Keratinocyte (primary cell): ENCODE results near the gene DLG2. TPM values are rescaled to one million over a fixed set of nuclear protein-coding genes. Genes with fewer than 3 reads are reported as not detected.

ENCODE experiments used
- DNase-seq: peaks from one replicate; pipeline ENCODE4 v3.0.0-alpha.2; 2011; ENCODE audit warnings: low read depth, missing footprints, low spot score
- FAIRE-seq: peaks from 2 replicates; lab custom pipeline; 2011; peaks lifted over from hg19 to GRCh38; lab: Jason Lieb, UNC
- H2AFZ ChIP-seq: 2 replicates; pipeline ENCODE4 v1.6.0; 2012; ENCODE audit warnings: low read length, control low read depth, inconsistent platforms; ENCODE audit not compliant: control insufficient read depth
- H3K27ac ChIP-seq: 2 replicates; pipeline ENCODE4 v1.5.1; 2011; ENCODE audit warnings: low read length; ENCODE audit not compliant: control insufficient read depth, insufficient read depth
- H3K27me3 ChIP-seq: 3 replicates; pipeline ENCODE4 v1.6.0; 2011; ENCODE audit warnings: low read length; ENCODE audit not compliant: control insufficient read depth, insufficient read depth; ENCODE audit errors: extremely low read depth
- H3K36me3 ChIP-seq, 2 experiments: 2 replicates in 1 of 2; 3 replicates in 1 of 2; pipeline ENCODE4 v1.5.1; 2011; ENCODE audit warnings: low read length in 2 of 2, mild to moderate bottlenecking in 1 of 2; ENCODE audit not compliant: control insufficient read depth in 2 of 2, insufficient read depth in 2 of 2; ENCODE audit errors: extremely low read depth in 1 of 2
- H3K4me1 ChIP-seq: 3 replicates; pipeline ENCODE4 v1.5.1; 2011; ENCODE audit warnings: low read length; ENCODE audit not compliant: control insufficient read depth, insufficient read depth; ENCODE audit errors: extremely low read depth
- H3K4me2 ChIP-seq: 3 replicates; pipeline ENCODE4 v1.6.0; 2011; ENCODE audit warnings: low read depth, low read length; ENCODE audit not compliant: control insufficient read depth, insufficient read depth; ENCODE audit errors: extremely low read depth
- H3K4me3 ChIP-seq, 3 experiments: fragments of 200-600 bp in 1 of 3; sonication (generic) in 1 of 3; 2 replicates in 2 of 3; 3 replicates in 1 of 3; pipeline ENCODE4 v1.5.1; 2011 to 2016; ENCODE audit warnings: low read length in 3 of 3, mild to moderate bottlenecking in 3 of 3, control low read depth in 2 of 3, inconsistent platforms in 1 of 3, low read depth in 1 of 3, mixed read lengths in 1 of 3, mixed run types in 1 of 3, moderate library complexity in 1 of 3; ENCODE audit not compliant: control insufficient read depth in 2 of 3, insufficient read depth in 2 of 3; ENCODE audit errors: extremely low read depth in 1 of 3
- H3K79me2 ChIP-seq: 2 replicates; pipeline ENCODE4 v1.6.0; 2012; ENCODE audit warnings: low read length; ENCODE audit not compliant: control insufficient read depth, insufficient read depth
- H3K9ac ChIP-seq: 3 replicates; pipeline ENCODE4 v1.6.0; 2011; ENCODE audit warnings: low read length; ENCODE audit not compliant: control insufficient read depth, insufficient read depth; ENCODE audit errors: extremely low read depth
- H3K9me1 ChIP-seq: 3 replicates; pipeline ENCODE4 v1.6.0; 2011; ENCODE audit warnings: low read length; ENCODE audit not compliant: control insufficient read depth, insufficient read depth; ENCODE audit errors: extremely low read depth
- H3K9me3 ChIP-seq: 2 replicates; pipeline ENCODE4 v1.5.1; 2012; ENCODE audit warnings: low read depth, low read length; ENCODE audit not compliant: control insufficient read depth
- H4K20me1 ChIP-seq: 3 replicates; pipeline ENCODE4 v1.6.0; 2011; ENCODE audit warnings: low read length; ENCODE audit not compliant: control insufficient read depth, insufficient read depth; ENCODE audit errors: extremely low read depth
- EZH2 ChIP-seq: IDR thresholded peaks from one replicate; pipeline ENCODE4 v1.6.1; 2012; ENCODE audit warnings: inconsistent platforms, mild to moderate bottlenecking, low read length, moderate library complexity
- dilution Hi-C: fragments of 300-500 bp; cut with MboI; formaldehyde crosslinking; loops from one replicate; pipeline ENCODE4 v1.7.0; 2020; ENCODE audit warnings: low sequenced_read_pairs; ENCODE audit not compliant: extremely low pct_ligation_motif_present
- polyA plus RNA-seq, 5 experiments: library from polyadenylated mRNA; depleted of rRNA in 3 of 5; stranded (reverse) in 3 of 5; stranded (forward) in 1 of 5; unstranded in 1 of 5; fragments of >200 nt; gene quantifications; 1 replicate in 1 of 5; 2 replicates in 3 of 5; 3 replicates in 1 of 5; pipeline versions ENCODE4 v1.2.1 to v1.2.3, GENCODE V29; 2011 to 2012; ENCODE audit warnings: missing spikeins in 2 of 5, low read depth in 1 of 5, low replicate concordance in 1 of 5
- TF ChIP-seq, protein P1 (sequence below), 3 experiments: IDR thresholded peaks in 1 of 3; conservative IDR thresholded peaks in 1 of 3; optimal IDR thresholded peaks in 1 of 3; 2 replicates in 2 of 3; 3 replicates in 1 of 3; pipeline versions ENCODE3 to v1.5.1; 2011; ENCODE audit warnings: low read length in 3 of 3, mild to moderate bottlenecking in 3 of 3, moderate library complexity in 2 of 3, control low read depth in 1 of 3, inconsistent platforms in 1 of 3; ENCODE audit not compliant: insufficient read depth in 2 of 3; ENCODE audit errors: extremely low read depth in 1 of 3

Gene DLG2
- polyA plus RNA-seq, 1 donor (not counting 4 experiments of a cell fraction or from before 2014, with no cell fraction given) = 0.55 TPM

- Histone ChIP-seq H3K27ac (no peak overlapping the region), H3K4me2 (no peak overlapping the region), H3K9me3 (no peaks in the 10 kb centered on the region), H3K9me1 (no peaks in the 10 kb centered on the region), H3K9ac (no peak overlapping the region), H3K79me2 (no peaks in the 10 kb centered on the region), H3K27me3 (no peaks in the 10 kb centered on the region), H3K36me3 (no peaks in the 10 kb centered on the region), H3K4me3 (no peak overlapping the region), H2AFZ (no peak overlapping the region), H4K20me1 (no peaks in the 10 kb centered on the region), H3K4me1 (no peaks in the 10 kb centered on the region)
- DNase-seq = no peak
- dilution Hi-C loops = no loop called here
- no peak for TF ChIP-seq EZH2
- TF ChIP-seq, protein P1, sequence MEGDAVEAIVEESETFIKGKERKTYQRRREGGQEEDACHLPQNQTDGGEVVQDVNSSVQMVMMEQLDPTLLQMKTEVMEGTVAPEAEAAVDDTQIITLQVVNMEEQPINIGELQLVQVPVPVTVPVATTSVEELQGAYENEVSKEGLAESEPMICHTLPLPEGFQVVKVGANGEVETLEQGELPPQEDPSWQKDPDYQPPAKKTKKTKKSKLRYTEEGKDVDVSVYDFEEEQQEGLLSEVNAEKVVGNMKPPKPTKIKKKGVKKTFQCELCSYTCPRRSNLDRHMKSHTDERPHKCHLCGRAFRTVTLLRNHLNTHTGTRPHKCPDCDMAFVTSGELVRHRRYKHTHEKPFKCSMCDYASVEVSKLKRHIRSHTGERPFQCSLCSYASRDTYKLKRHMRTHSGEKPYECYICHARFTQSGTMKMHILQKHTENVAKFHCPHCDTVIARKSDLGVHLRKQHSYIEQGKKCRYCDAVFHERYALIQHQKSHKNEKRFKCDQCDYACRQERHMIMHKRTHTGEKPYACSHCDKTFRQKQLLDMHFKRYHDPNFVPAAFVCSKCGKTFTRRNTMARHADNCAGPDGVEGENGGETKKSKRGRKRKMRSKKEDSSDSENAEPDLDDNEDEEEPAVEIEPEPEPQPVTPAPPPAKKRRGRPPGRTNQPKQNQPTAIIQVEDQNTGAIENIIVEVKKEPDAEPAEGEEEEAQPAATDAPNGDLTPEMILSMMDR (optimal IDR thresholded peaks at IDR 0.05 in 1 of 3, IDR thresholded peaks at IDR 0.05 in 1 of 3, conservative IDR thresholded peaks at IDR 0.05 in 1 of 3; ENCODE audit: extremely low read depth in 1 of 3, insufficient read depth in 2 of 3, low read length in 3 of 3) = no peak
- FAIRE-seq = no peak
Measured at GRCh38 chr11:84413549-84413948, 1213.6 kb downstream of the DLG2 start.

DNA sequence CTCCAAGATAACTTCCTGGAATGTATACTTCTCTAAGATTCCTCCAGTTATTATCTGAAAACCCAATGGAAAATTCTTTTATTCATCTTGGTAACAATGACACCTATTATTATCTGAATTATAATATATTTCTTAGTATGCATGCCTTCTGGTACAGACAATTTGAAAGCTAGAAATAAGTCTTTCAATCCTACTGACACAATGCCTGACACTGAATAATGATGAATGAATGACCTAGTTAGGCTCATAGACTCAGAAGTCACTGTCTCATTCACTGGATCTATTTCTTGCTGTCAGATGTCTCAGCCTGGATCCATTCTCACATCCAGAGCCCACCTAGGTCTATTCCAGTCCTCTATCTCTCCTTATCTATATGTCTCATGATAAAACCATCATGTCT lies 1214.3 kb downstream of the DLG2 start:
- Histone ChIP-seq H3K9me3 (no peaks in the 10 kb centered on the region), H3K4me1 (no peaks in the 10 kb centered on the region), H3K4me2 (no peak overlapping the region), H4K20me1 (no peaks in the 10 kb centered on the region), H3K9me1 (no peaks in the 10 kb centered on the region), H3K9ac (no peak overlapping the region), H3K27me3 (no peaks in the 10 kb centered on the region), H3K27ac (no peak overlapping the region), H3K79me2 (no peaks in the 10 kb centered on the region), H2AFZ (no peak overlapping the region), H3K4me3 (no peak overlapping the region), H3K36me3 (no peaks in the 10 kb centered on the region)
- dilution Hi-C loops = no loop called here
- DNase-seq (no peak), FAIRE-seq (no peak)
- TF ChIP-seq, protein P1 (optimal IDR thresholded peaks at IDR 0.05 in 1 of 3, IDR thresholded peaks at IDR 0.05 in 1 of 3, conservative IDR thresholded peaks at IDR 0.05 in 1 of 3; ENCODE audit: extremely low read depth in 1 of 3, insufficient read depth in 2 of 3, low read length in 3 of 3) = no peak
- TF ChIP-seq EZH2 = no peak
